HCEC 1CT (cell line): Measurements from ENCODE around the gene CEND1.

ENCODE experiments used
- DNase-seq: peaks from one replicate; pipeline ENCODE4 v3.0.0-alpha.2; 2017

The CEND1 gene

GRCh38 chr11:827146-827896 lies 37.4 kb upstream of the CEND1 start:
- DNase-seq: no peak

DNA sequence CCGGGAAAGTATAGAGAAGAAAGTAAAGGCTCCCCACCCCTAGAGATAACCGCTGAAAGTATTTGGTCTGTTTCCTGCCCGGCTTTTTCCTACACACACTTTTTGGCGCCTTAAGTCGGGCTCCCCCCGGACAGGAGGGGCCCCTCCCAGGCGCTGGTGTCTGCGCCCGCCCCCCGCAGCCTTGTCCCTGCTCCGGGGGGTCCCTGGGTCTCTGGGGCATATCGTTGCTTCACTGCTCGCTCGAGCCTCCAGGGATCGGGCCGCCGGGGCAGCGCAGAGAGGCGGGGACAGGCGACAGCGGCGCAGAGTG lies 36.9 kb upstream of the CEND1 start:
- no peak for DNase-seq

DNA sequence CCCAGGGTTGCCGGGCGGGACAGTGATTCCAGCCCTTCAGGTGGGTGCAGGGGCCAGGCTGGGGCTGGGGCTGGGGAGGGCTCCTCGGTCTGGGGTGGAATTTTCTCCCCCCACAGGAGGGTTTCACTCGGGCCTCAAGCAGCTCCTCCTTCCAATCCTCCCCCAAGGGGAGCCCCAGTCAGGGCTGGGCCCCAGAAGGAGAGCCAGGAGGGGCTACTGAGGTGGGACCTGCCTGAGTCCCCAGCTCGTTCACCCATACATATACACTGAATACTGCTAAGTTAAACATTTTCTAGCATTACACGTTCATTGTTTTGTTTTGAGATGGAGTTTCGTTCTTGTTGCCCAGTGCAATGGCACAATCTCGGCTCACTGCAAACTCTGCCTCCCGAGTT lies 36.3 kb upstream of the CEND1 start:
- DNase-seq: no peak

DNA sequence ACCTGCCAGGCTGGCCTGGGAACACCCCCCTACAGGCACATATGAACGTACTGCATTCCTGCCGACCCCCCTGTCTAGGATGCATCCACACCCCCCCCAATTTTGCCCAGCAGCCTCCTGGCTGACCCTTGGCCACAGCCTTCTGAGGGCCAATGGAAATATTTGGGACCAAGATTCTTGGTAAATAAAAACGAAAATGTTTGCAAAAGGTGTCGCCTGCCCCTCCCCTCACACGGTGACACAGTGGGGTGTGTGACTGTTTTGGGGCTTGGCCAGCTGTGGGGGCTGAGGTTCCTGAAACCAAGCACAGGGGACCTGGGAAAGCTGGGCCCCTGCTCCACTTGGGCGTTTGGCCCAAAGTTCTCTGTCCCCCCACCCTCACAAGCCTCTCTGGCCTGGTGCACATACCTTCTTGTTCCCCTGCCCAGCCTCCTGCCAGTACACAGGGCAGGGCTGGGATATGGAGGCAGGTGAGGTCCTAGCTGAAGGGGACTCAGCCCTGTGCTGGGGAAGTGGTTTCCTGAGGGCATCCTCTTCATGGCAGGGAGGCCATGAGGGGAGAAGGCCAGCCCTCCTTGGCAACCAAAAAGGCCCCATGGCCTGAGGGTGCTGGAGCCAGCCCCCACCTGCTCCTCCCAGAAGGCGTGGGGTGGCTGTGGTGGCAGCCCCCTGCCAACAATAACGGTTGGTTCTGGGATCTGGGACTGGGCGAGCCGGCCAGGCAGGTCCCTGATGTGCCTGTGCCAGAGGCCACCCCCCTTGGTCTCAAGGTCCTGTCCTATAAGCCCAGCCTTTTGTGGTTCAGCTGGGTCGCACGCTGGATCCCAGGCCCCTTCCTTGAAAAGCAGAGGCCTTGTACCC lies 35.7 kb upstream of the CEND1 start:
- DNase-seq: no peak

GRCh38 chr11:824942-825341 lies 35.1 kb upstream of the CEND1 start:
- no peak for DNase-seq

DNA sequence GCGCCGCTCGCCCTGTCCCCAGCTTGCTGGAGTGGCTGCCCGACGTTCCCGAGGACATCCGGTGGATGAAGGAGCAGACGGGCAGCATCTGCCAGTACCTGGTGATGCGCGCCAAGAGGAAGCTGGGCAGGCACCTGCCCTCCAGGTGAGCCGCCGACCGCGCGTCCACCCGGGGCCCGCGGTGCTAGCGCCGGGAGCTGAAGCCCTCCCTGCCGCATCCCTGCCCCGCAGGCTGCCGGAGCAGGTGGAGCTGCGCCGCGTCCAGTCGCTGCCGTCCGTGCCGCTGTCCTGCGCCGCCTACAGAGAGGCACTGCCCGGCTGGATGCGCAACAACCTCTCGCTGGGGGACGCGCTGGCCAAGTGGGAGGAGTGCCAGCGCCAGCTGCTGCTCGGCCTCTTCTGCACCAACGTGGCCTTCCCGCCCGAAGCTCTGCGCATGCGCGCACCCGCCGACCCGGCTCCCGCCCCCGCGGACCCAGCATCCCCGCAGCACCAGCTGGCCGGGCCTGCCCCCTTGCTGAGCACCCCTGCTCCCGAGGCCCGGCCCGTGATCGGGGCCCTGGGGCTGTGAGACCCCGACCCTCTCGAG lies 34.5 kb upstream of the CEND1 start:
- DNase-seq: no peak

DNA sequence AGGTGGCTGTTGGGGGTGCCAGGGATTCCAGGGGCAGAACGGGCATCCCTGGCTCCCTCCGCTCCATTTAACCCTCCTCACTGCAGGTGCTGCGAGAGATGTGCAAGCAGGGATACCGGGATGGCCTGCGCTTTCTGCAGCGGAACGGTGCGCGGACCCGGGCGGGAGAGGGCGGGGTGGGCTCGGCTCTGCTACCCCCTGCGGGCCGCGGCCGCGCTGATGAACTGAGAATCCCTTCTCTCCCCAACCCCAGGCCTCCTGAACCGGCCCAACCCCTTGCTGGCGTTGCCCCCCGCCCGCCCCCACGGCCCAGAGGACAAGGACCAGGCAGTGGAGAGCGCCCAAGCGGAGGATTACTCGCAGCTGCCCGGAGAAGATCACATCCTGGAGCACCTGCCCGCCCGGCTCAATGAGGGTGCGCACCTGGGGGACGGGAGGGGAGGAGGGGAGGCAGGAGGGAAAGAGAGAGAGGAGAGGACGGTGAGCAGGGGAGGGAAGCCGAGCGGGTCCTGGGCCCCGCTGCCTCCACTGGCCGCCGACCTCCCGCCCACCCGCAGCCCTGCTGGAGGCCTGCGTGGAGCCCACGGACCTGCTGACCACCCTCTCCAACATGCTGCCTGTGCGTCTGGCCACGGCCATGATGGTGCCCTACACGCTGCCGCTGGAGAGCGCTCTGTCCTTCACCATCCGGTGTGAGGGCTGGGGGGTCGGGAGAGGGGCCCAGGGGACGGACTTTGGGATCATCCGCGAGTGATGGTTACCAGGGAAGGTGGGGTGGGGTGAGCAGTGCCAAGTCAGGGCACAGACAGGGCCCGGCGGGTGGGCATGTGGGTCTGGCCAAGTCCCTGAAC lies 33.8 kb upstream of the CEND1 start:
- DNase-seq: no peak

GRCh38 chr11:821512-822371 lies 31.9 kb upstream of the CEND1 start:
- DNase-seq: no peak

DNA sequence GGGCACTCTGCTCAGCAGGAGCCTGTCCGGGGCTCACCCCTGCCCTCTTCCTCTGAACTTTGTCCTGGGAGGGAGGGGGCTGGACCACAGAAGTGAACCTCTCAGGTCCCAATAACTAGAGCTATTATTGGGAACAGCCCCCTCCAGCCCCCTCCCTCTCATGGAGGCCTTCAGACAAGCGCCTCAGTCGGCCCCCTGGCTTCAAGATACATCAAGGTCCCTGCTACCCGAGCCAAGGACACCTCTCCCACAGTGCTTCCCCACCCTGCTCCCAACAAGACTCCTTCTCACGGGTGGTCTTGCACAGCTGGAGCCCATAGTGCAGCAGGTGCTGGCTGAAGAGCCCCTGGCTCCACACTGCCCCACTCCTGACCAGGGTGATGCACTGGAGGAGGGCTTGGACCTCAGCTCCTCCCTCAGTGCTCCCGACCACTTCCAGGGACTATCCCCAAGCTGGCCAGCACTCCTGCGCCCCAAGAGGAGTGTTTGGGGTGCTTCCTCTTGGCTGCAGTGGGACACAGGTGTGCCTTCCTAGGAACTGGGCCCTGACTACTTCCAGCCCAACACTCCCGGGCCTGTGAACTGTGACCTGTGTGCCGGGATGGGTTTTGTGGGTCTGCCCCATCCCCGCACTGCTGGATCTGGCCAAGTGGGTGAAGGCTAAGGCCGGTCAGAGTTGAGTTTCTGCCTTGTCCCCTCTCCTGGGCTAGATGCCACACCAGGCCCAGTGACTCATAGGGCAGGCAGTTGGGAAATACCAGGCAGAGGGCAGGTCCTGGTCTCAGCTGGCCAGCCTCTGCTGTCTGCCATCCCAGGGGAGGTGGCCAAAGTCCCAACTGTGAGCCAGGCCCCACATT lies 31.0 kb upstream of the CEND1 start:
- DNase-seq: peak; percentile 54

DNA sequence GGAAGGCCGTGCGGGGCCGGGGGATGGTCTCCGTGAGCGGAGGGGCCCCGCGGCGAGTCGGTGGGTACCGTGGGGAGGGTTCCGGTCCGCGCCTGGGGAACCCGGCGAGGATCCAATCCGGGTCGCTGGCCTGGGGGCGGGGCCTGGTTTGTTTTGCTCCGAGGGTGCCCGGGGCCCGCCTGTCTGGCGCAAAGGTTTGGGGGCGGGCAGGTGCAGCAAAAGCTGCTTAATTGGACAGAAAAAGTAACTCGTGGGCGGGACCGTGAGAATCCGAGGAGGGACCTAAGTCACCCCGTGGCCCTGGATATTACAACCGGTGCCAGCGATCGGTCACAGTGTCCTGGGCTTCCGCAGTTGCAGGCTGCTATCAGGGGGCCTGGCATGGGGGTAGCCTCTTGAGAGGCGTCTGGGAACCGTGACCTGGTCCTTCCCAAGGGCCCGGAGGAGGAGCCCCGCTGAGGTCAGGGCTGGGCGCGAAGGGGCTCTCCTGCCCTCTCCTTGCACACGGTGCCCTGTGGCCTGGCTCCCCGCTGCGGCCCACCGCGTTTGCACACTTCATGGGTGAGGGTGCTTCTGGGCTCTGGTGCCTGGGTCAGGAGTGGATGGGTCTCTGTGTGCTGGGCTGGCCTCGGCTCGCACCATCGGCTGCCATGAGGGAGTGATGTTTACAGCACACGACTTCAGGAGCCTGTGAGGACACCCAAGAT lies 30.2 kb upstream of the CEND1 start:
- DNase-seq: peak; percentile 51

- DNase-seq: peak; percentile 88
These were observed 29.4 kb upstream of the CEND1 start for GRCh38 chr11:819129-819931.

DNA sequence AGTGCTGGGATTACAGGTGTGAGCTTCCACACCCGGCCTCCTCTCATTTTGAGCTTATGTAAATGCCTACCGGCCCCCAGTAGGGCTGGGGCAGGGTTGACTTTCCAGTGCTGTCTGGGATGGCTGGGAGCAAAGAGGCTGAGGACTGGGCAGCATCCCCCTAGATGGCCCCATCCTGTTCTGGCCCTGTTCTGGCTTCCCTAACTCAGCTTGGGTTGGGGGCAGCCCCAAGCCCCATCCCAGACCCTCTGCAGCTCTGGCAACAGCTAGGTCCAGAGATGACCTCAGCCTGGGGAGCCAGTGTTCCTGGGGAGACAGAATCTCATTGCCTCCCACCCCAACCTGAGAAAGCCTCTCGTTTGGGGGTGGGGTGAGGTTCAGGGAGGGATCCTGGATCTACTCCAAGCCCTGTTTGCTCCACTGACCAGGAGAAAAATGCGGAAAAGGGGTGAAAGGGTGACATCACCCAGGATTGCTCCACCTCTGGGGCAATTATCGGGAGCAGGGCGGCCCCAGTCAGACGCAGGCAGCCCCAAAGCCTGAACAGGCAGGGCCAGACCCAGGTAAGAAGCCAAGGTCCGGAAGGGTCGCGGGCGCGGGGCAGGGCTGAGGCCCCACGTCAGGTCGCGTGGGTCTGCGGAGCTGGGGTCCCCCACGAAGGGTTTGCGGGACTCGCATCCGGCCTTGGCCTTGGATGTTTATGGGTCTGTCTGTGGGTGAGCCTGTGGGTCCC lies 28.7 kb upstream of the CEND1 start, which contains the start of gene PNPLA2:
Gene PNPLA2 (plus strand): TSS at position 519 of the 733 bp plus-strand sequence. CDS start 805 bp downstream, outside the sequence.
- DNase-seq: peak; percentile 78

DNA sequence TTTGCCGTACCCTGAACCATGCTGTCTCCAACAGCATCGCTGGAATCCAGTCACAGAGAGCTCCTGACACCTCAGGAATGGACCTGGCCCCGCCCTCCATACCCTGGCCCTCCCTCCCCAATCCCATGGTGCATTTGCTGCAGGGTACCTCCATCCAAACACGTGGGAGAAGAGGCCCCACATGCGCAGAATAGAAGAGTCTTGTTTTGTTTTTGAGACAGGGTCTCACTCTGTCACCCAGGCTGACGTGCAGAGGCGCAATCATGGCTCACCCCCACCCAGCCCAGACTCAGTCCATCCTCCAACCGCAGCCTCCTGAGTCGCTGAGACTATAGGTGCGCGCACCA lies 26.5 kb upstream of the CEND1 start:
- DNase-seq: no peak

- DNase-seq: no peak
These were observed 26.0 kb upstream of the CEND1 start for GRCh38 chr11:815675-816432.

DNA sequence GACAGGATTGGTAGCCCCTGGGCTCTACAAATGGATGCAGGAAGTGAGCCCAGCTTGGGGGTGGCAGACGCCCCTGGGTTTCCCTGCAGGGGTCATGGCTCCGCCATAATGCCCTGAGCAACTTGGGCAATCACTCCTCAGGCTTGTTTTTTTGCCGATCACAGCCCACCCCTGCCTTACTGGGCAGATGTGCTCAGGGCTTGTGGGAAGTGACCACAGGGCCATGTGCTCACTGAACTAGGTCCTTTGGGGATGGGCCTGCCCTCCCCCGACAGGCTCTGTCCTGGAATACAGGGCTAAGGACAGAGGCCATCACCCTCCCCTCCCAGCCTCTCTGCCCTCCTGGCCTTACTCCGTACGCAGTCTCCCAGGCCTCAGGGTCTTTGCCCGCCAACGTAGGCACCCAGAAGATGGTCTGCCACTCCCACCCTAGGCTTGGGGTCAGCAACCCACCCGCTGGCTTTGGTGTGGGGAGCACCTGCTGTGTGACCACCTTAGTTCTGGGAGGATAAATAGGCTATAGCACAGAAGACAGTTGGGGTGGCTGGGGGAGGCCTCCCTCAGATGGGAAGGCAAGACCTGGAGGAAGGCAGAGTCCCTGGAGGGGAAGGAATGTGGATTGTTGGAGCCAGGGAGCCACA lies 23.7 kb upstream of the CEND1 start:
- peak; percentile 3 for DNase-seq

- DNase-seq: no peak
These were observed 23.2 kb upstream of the CEND1 start for GRCh38 chr11:813072-813455.

DNA sequence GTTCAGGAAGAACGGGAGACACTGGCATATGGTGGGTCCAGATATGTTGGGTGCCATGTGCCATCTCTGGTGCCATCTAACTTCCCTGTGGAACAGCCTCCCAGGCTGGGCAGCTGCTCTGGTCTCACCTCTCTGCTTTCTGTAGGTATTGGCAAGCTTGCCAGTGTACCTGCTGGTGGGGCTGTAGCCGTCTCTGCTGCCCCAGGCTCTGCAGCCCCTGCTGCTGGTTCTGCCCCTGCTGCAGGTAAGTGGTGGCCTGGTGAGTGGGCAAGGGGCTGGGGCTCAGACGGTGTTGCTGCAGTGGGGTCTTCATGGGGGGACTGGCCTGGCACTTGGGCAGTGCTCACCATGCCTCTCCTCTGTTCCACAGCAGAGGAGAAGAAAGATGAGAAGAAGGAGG lies 22.5 kb upstream of the CEND1 start:
- peak; percentile 0 for DNase-seq
